IgD-negative memory B cell (primary cell): ENCODE results near the gene FTO. TPM values are rescaled to one million over a fixed set of nuclear protein-coding genes. Genes with fewer than 3 reads are reported as not detected.

Experiments
- H3K27ac Mint-ChIP-seq, 3 donors: one replicate each; pipeline ENCODE4 v1.8.0; 2020 to 2022; ENCODE audit warnings: mild to moderate bottlenecking in 3 of 3, mixed read lengths in 3 of 3, moderate library complexity in 1 of 3
- H3K27me3 Mint-ChIP-seq: one replicate; pipeline ENCODE4 v1.8.0; 2021; ENCODE audit warnings: mixed read lengths
- H3K36me3 Mint-ChIP-seq: one replicate; pipeline ENCODE4 v1.8.0; 2020; ENCODE audit warnings: mild to moderate bottlenecking, mixed read lengths
- H3K4me1 Mint-ChIP-seq, 3 donors: one replicate each; pipeline ENCODE4 v1.8.0; 2020 to 2022; ENCODE audit warnings: mixed read lengths in 3 of 3, mild to moderate bottlenecking in 1 of 3
- H3K4me3 Mint-ChIP-seq, 4 donors: one replicate each; pipeline ENCODE4 v1.8.0; 2020 to 2022; ENCODE audit warnings: mild to moderate bottlenecking in 4 of 4, mixed read lengths in 4 of 4, moderate library complexity in 3 of 4
- H3K9me3 Mint-ChIP-seq, 3 donors: one replicate each; pipeline ENCODE4 v1.8.0; 2020 to 2021; ENCODE audit warnings: mixed read lengths in 3 of 3, mild to moderate bottlenecking in 1 of 3
- polyA plus RNA-seq: library from polyadenylated mRNA; unstranded; fragments of 300-500 nt; fragmentation: Illumina TruSeq; gene quantifications from one replicate; pipeline ENCODE4 v1.2.3, GENCODE V29; 2021

Gene FTO
- polyA plus RNA-seq, 1 donor from 2014 or later, result 53.2 TPM

GRCh38 chr16:54158986-54159385 is 455.0 kb downstream of the FTO start:
- H3K27me3 Mint-ChIP-seq, result peaks cover 4% of the 10 kb centered on the region
- H3K36me3 Mint-ChIP-seq, result no peaks in the 10 kb centered on the region
- H3K4me3 Mint-ChIP-seq, result no peak overlapping the region
- H3K27ac Mint-ChIP-seq, result no peak overlapping the region
- H3K9me3 Mint-ChIP-seq, result peaks cover 0 to 7% (median 2%) of the 10 kb centered on the region in 3 donors
- H3K4me1 Mint-ChIP-seq, result no peaks in the 10 kb centered on the region

GRCh38 chr16:54159490-54160080 is 455.6 kb downstream of the FTO start:
- H3K27me3 Mint-ChIP-seq, result peaks cover 4% of the 10 kb centered on the region
- no peak overlapping the region for H3K27ac Mint-ChIP-seq
- H3K9me3 Mint-ChIP-seq, result peaks cover 0 to 7% (median 2%) of the 10 kb centered on the region in 3 donors
- no peak overlapping the region for H3K4me3 Mint-ChIP-seq
- no peaks in the 10 kb centered on the region for H3K4me1 Mint-ChIP-seq
- no peaks in the 10 kb centered on the region for H3K36me3 Mint-ChIP-seq

DNA sequence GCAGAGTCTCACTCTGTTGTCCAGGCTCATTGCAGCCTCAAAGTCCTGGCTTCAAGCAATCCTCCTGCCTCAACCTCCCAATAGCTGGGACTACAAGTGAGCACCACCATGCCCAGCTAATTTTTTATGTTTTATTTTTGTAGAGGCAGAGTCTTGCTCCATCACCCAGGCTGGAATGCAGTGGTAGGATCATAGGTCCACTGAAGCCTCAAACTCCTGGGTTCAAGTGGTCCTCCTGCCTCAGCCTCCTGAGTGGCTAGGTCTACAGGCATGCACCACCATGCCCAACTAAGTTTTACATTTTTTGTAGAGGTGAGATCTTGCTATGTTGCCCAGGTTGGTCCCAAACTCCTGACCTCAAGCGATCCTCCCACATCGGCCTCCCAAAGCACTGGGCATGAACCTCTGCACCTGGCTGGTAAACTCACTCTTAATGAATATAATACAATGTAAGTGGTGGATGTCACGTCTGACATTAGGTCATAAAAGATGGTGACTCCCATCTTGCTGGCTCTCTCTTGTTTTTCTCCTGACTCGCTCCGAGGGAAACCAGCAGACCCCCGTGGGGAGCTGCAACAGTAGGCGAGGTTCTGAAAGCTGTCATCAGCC is 456.4 kb downstream of the FTO start:
- Mint-ChIP-seq H3K9me3 (peaks cover 0 to 7% (median 2%) of the 10 kb centered on the region in 3 donors), H3K4me3 (no peak overlapping the region), H3K4me1 (no peaks in the 10 kb centered on the region), H3K27me3 (peaks cover 4% of the 10 kb centered on the region), H3K27ac (no peak overlapping the region), H3K36me3 (no peaks in the 10 kb centered on the region)

- Mint-ChIP-seq H3K27ac (no peak overlapping the region), H3K36me3 (peaks cover under 1% of the 10 kb centered on the region), H3K27me3 (peaks cover 4% of the 10 kb centered on the region), H3K4me3 (no peak overlapping the region), H3K9me3 (peaks cover 0 to 7% (median 2%) of the 10 kb centered on the region in 3 donors), H3K4me1 (no peaks in the 10 kb centered on the region)
Observed at GRCh38 chr16:54160939-54161897, 457.3 kb downstream of the FTO start.

DNA sequence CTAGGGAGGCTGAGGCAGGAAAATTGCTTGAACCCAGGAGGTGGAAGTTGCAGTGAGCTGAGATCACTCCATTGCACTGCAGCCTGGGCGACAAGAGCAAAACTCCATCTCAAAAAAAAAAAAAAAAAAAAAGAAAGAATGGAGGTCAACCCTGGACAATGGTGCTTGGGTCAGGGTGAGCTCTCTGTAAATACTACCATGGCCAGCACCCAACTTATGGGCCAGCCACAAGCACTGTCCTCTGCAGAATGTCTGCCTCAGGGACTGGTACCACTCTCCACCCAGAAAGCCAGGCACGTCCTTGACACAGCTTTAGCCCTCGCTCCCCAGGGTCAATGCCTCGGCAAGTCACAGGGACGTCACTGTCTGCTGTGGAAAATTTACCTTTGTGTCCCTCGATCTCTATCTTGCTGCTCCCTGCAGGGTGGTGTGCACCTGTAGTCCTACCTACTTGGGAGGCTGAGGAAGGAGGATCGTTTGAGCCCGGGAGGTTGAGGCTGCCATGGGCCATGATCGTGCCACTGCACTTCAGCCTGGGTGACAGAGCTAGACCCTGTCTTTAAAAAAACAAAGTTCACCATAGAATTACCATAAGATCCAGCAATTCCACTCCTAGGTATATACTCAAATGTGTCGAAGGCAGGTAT is 459.4 kb downstream of the FTO start:
- Mint-ChIP-seq H3K9me3 (peaks cover 0 to 13% (median 7%) of the 10 kb centered on the region in 3 donors), H3K27me3 (peaks cover 4% of the 10 kb centered on the region), H3K27ac (no peak overlapping the region), H3K4me3 (no peak overlapping the region), H3K36me3 (peaks cover 2% of the 10 kb centered on the region), H3K4me1 (no peaks in the 10 kb centered on the region)

DNA sequence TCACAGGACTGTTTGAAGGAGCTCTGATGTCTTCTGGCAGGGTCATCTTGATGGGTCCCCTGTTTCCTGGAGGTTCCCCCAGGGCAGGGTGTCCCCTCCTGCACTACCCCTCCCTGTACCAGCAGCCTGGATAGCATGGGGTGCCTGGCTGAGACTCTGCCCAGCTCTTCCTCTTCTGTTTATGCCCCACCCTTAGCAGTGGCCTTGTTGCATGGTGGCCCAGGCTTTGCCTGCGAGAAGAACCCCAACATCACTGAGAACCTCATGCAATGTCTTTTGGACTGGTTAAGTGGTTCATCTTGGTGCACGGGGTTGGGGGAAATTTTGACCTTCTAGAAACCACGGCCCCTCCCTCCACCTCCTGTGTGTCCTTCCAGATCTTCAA is 460.8 kb downstream of the FTO start:
- peaks cover 2% of the 10 kb centered on the region for H3K36me3 Mint-ChIP-seq
- peaks cover 4% of the 10 kb centered on the region for H3K27me3 Mint-ChIP-seq

DNA sequence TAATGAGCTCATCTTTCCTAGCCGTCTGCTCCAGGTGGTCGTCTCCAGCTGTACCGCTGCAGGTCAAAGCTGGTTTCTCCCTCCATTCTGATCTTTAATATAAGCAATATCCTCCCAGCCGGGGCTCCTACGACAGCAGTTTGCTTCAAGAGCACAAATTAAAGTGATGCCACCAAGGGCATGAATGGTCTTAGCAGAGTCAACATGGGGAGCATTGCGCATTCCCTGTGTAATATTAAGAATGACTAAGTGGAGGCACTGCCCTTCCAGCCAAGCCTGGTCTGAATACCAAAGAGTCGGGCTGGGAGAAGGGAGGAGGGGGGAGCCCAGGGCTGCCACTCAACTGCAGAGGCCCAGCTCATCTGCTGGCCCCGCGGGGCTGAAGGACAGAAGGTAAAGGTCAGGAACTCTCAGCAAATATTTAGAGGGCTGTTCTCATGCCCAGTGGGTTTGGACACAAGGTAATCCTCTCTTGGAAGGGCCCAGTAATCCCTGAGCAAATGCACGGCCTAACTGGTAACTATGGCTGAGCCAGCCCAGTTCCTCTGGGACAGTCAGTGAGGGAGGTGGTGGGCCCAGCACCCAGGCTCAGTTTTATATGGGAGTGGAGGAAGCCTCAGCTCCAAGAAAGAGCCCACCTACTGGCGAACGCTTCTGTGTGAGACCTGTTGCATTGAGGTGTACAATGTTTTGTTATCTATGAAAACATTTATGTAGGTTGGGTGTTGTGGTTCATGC is 461.4 kb downstream of the FTO start:
- no peak overlapping the region for H3K27ac Mint-ChIP-seq
- H3K4me3 Mint-ChIP-seq, result no peak overlapping the region
- H3K9me3 Mint-ChIP-seq, result peaks cover 0 to 8% (median 7%) of the 10 kb centered on the region in 3 donors
- H3K4me1 Mint-ChIP-seq, result no peaks in the 10 kb centered on the region
- H3K27me3 Mint-ChIP-seq, result peaks cover 4% of the 10 kb centered on the region
- peaks cover 2% of the 10 kb centered on the region for H3K36me3 Mint-ChIP-seq

More for the DNA sequence above, 460.8 kb downstream of the FTO start:
- H3K27ac Mint-ChIP-seq, result no peak overlapping the region
- peaks cover 0 to 10% (median 7%) of the 10 kb centered on the region in 3 donors for H3K9me3 Mint-ChIP-seq
- H3K4me1 Mint-ChIP-seq, result no peaks in the 10 kb centered on the region
- no peak overlapping the region for H3K4me3 Mint-ChIP-seq

DNA sequence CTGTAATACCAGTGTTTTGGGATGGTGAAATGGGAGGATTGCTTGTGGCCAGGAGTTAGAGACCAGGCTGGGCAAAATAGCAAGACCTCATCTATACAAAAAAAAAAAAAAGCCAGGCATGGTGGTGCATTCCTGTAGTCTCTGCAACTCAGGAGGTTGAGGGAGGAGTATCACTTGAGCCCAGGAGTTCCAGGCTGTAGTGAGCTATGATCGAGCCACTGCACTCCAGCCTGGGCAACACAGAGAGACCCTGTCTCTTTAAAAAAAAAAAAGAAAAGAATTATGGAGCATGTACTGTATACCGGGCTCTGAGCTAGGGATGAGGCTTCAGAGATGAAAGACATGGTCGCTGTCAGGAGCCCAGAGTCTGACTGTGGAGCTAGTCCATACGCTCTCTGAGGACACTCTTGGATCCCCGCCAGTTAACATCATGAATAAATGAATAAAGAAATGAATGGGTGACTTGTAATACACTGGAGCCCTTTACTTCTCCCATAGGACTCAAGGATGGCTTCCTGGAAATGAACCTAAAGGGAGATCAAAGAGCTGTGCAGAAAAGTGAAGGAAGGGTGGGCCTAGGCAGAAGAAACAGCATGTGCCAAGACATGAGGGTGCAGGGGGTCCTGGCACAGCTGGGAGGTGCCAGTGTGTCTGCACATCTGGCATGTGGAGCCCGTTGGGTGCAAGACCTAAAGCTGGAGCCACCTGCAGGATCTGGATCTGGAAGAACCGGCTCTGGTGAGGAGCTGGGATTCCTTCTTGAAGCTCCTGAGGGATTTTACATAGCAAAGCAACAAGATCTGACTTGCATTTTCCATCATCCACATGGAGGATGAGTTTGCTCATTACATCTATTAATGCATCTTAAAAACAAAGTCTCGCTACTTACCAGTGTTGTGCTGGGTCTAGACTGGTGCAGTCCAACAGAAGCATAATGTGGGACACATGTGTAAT is 462.2 kb downstream of the FTO start:
- H3K4me3 Mint-ChIP-seq, result no peak overlapping the region
- peaks cover 2% of the 10 kb centered on the region for H3K36me3 Mint-ChIP-seq
- peaks cover 0 to 7% (median 5%) of the 10 kb centered on the region in 3 donors for H3K9me3 Mint-ChIP-seq
- H3K4me1 Mint-ChIP-seq, result no peaks in the 10 kb centered on the region
- no peak overlapping the region for H3K27ac Mint-ChIP-seq
- H3K27me3 Mint-ChIP-seq, result peaks cover 5% of the 10 kb centered on the region

DNA sequence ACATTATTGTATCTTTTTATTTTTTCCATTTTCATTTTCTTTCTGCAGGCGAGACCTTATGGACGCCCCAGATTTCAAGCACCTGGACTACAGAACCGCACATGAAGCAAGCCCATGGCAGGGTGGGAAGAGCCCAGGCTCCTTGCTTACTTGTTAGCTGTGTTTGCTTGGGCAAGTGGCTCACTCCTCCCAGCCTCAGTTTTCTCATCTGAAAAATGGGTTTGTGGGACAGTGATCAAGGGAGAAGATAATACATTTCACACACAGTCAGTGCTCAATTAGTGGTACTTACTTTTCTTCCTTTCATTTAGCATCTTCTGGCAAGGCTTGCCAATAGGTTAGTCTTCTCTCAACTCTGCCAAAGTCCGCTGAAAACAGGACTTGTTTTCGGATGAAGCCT is 465.2 kb downstream of the FTO start:
- peaks cover 3% of the 10 kb centered on the region for H3K27me3 Mint-ChIP-seq
- peaks cover 2% of the 10 kb centered on the region for H3K36me3 Mint-ChIP-seq
- no peak overlapping the region for H3K27ac Mint-ChIP-seq
- no peaks in the 10 kb centered on the region for H3K4me1 Mint-ChIP-seq
- H3K4me3 Mint-ChIP-seq, result no peak overlapping the region
- H3K9me3 Mint-ChIP-seq, result peaks cover 0 to 7% (median 5%) of the 10 kb centered on the region in 3 donors

DNA sequence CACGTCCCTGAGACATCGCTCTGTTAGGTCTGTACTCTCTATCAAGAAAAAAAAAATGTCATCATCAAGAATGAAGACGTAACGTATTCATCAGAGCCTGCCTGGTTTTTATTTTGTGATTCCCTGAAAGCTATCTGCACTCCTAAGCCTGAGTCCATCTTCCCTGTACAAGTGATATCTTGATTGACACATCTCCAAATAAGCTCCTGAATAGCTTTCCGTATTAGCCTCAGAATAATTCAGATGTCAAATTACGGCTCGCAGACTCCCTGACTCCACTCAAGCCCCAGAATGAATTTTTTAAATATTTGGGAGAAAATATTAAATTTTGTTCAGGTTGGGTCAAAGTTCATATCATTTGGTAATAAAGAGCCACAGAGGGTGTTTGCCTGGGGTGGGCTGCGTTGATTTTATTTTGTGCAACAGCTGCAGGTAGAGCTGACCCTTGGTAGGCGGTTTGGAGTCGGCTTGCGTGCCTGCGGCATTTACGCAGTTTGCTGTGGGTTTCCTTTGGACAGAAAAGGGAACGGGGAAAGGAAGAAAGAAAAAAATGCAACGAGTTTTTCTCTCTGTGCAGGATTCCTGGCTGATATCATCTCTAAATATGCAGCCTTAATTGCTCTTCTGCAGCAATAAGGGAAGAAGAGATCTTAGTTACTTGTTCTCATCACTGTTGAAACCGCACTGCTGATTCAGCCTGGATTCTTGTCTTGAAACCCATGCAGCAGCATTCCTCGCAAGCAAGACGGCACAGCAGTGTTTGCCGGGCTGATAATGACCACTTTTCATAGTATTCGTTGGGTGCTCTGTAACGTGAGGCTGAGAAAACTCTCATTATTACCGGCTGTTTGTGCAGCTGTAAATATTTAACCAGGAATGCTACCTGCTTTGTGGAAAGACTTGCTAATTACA is 467.9 kb downstream of the FTO start:
- H3K27ac Mint-ChIP-seq, result no peak overlapping the region
- no peaks in the 10 kb centered on the region for H3K36me3 Mint-ChIP-seq
- H3K4me1 Mint-ChIP-seq, result peaks cover 0 to 2% (median 0%) of the 10 kb centered on the region in 3 donors
- peaks cover 0 to 7% (median 5%) of the 10 kb centered on the region in 3 donors for H3K9me3 Mint-ChIP-seq
- H3K4me3 Mint-ChIP-seq, result no peak overlapping the region
- peaks cover 9% of the 10 kb centered on the region for H3K27me3 Mint-ChIP-seq

GRCh38 chr16:54173490-54173889 is 469.5 kb downstream of the FTO start:
- peaks cover 9% of the 10 kb centered on the region for H3K27me3 Mint-ChIP-seq
- H3K36me3 Mint-ChIP-seq, result no peaks in the 10 kb centered on the region

GRCh38 chr16:54174201-54174600 is 470.2 kb downstream of the FTO start:
- Mint-ChIP-seq H3K27me3 (peaks cover 9% of the 10 kb centered on the region), H3K36me3 (no peaks in the 10 kb centered on the region), H3K9me3 (no peaks in the 10 kb centered on the region), H3K4me1 (peaks cover 0 to 2% (median 0%) of the 10 kb centered on the region in 3 donors), H3K27ac (no peak overlapping the region), H3K4me3 (no peak overlapping the region)

More at GRCh38 chr16:54173490-54173889, 469.5 kb downstream of the FTO start:
- Mint-ChIP-seq H3K4me3 (no peak overlapping the region), H3K27ac (no peak overlapping the region), H3K4me1 (peaks cover 0 to 2% (median 0%) of the 10 kb centered on the region in 3 donors), H3K9me3 (no peaks in the 10 kb centered on the region)
